SU-DHL-6 (cell line): ENCODE measurements around the gene S100PBP.

ENCODE experiments used
- CTCF ChIP-seq: fragments of 200-600 bp; sonication (generic); IDR thresholded peaks from one replicate; pipeline ENCODE4 v1.5.1; 2017; ENCODE audit warnings: antibody characterized with exemption, mild to moderate bottlenecking, low read length, moderate library complexity; ENCODE audit not compliant: insufficient read depth, poor library complexity, severe bottlenecking
- EZH2phosphoT487 ChIP-seq: fragments of 200-600 bp; sonication (generic), shearing (Covaris generic); conservative IDR thresholded peaks from 2 replicates; pipeline ENCODE4 v1.6.1; 2018; ENCODE audit warnings: mild to moderate bottlenecking, antibody characterized with exemption, low read length, moderate library complexity, mixed read lengths

GRCh38 chr1:32774464-32774808 is 43.0 kb upstream of the S100PBP start:
- TF ChIP-seq CTCF (no peak), EZH2phosphoT487 (no peak)
